Stimulated activated CD8-positive, alpha-beta memory T cell treated with anti-CD3 and anti-CD28 coated beads, Interleukin-2, amount 100 ng/mL, for 48 hours (primary cell): ENCODE measurements around the gene KANSL3.

Source experiments
- DNase-seq, 2 donors: peaks; one replicate each; pipeline ENCODE4 v3.0.0-alpha.2; 2020; ENCODE audit warnings: low read depth in 2 of 2

The KANSL3 gene

GRCh38 chr2:96608469-96609455 lies 29.4 kb downstream of the KANSL3 start:
- DNase-seq: no peak

- DNase-seq: no peak
These were observed 34.0 kb downstream of the KANSL3 start for GRCh38 chr2:96604104-96604503.

DNA sequence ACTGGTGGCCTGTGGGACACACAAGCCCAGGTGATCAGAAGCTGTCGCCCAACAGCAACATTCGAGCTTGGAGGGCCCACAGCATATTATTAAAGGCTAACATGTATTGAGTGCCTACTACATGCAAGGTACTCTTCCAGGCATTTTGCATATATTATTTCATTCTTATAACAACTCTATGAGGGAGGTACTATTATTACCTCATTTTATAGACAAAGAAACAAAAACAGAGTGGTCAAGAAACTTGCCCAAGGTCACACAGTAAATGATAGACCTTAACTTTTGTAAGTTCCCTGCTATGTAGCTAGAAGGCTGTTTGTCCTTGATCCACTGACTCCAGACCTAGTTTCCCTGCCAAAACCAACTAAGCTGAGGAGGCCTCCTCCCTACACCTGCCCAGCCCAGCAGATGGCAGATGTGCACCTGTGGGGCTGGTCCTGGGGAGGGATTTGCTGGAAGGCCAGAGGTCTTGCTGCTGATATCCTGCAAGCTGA lies 35.7 kb downstream of the KANSL3 start:
- no peak for DNase-seq

DNA sequence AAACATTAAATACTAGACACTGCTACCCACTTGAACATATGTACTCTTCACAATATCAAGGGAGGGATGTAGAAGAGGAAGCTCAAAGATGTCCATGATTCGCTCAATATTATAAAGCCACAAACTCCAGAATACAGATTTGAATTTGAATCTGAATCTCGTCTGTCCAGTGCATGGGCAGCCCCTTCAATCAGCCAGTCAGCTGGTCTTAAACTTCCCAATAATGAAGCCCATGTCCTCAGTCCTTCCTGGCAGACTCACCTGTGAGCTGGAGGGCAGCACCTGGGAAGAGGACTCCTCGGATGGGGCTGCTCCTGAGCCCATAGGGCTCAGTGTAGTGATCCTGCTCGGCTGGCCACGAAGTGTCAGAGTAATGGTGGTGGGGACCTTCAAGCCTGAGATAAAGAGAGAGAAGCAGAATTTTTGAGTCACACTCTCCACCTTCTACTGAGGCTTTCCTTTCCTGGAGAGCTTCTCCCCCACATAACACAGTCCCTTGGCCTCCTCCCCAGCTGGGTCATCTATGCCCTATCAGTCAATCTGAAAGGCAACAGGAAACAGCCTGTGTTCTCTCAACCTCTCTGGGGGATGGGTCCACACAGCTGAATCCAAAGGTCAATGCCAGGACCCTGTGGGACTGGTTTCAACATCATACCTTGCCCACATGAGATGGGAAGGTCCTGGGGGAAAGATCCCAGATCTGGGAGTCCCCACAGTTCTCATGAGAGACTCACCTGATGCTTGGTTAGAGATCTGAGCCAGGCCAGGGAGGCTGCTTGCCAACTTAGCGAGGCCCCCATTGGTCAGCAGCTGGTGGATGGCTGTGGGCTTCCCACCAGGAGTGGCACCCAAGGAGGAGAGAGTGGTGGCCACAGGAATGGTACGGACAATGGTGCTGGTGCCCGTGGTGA lies 36.5 kb downstream of the KANSL3 start:
- no peak for DNase-seq

- DNase-seq: no peak
These were observed 38.2 kb downstream of the KANSL3 start for GRCh38 chr2:96599941-96600340.

- no peak for DNase-seq
These were observed 41.5 kb downstream of the KANSL3 start for GRCh38 chr2:96596596-96596995.

GRCh38 chr2:96594691-96595152 lies 43.4 kb downstream of the KANSL3 start:
- no peak for DNase-seq

- no peak for DNase-seq
These were observed 43.8 kb downstream of the KANSL3 start for GRCh38 chr2:96594282-96594681.

DNA sequence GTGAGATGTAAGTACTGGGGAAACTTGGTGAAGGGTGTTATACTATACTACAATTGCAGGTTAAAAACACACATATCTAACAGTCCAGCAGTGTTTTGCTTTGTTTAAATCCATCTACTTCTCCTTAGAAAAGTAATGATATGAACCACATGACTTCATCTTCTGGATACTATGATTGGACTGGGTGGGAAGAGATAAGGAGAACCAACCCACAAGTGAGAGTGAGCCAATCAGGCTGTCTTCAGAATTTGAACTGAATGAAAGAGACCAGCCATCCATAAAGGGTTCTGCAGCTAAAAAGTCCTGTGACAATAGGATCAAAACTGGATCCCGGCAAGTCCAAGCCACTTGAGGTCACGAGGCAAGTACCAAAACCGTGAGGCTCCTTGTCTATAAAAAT lies 46.6 kb downstream of the KANSL3 start:
- no peak for DNase-seq

DNA sequence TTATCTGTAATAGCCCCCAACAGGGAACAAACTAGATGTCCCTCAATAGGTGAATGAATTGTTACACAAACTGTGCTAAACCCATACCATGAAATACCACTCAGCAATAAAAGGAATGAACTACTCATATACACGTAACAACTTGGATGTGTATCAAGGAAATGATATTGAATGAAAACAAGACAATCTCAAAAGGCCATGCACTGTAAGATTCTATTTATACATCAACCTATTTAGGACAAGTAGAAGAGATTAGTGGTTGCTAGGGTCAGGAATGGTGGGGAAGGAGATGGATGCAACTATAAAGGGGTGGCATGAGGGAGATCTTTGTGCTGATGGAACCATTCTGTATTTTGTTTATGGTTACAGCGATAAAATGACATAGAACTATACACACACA lies 47.1 kb downstream of the KANSL3 start:
- DNase-seq: no peak

DNA sequence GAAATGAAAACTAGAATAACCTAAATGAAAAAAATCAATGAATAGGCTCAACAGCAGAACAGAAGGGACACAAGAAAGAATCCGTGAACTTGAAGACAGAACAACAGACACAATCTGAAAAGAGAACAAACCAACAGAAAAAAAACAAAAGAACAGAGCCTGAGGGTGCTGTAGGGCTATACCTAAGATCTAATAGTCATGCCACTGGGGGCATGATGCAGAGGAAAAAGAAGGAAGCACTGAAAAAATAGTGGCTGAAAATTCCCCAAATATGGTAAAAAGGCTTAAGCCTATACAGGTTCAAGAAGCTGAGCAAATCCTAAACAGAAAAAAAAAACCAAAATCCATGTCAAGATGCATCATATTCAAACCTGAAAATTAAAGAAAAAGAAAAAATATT lies 50.3 kb downstream of the KANSL3 start:
- DNase-seq: no peak

GRCh38 chr2:96584017-96584416 lies 54.1 kb downstream of the KANSL3 start:
- DNase-seq: no peak

DNA sequence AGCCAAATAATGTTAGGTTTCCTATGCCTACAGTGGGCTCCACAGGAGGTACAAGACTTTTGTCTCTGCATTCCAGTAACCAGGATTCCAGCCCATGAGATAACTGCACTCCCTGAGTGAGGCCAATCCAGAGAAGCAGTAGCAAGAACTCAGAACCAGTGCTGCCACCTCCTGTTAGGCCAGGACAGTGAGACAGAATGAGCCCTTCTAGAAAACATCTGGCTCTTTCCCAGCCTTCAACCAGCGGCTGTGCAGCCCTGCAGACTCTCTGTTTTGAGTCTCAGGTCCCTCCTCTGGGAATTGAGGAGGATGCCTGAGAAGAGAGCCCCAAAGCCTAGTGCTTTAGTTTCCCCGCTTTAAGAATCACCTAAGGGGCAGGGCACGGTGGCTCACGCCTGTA lies 57.3 kb downstream of the KANSL3 start:
- no peak for DNase-seq

GRCh38 chr2:96579422-96579821 lies 58.7 kb downstream of the KANSL3 start:
- DNase-seq: no peak

- DNase-seq: no peak
These were observed 59.4 kb downstream of the KANSL3 start for GRCh38 chr2:96578731-96579130.

DNA sequence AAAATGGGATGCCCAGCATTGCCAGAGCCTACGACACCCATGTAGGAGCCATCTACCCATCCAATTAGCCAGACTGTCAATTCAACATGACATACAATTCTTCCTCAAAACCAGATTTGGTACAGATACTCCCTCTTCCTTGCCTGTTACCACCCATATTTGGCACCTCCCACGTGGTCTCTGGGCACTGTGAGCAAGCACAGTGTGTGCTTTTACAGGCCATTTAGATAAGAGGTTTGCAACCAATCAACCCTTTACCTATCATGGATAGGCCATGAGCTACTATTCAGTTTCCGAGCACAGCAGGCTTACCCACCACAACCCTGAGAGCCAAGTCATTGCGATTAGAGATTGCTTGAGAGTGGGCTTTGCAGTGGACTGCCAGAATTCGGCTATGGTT lies 60.6 kb downstream of the KANSL3 start:
- DNase-seq: no peak

- no peak for DNase-seq
These were observed 62.2 kb downstream of the KANSL3 start for GRCh38 chr2:96575785-96576456.

- no peak for DNase-seq
These were observed 63.7 kb downstream of the KANSL3 start for GRCh38 chr2:96574364-96574763.

- DNase-seq: no peak
These were observed 70.0 kb downstream of the KANSL3 start for GRCh38 chr2:96568094-96568493.

DNA sequence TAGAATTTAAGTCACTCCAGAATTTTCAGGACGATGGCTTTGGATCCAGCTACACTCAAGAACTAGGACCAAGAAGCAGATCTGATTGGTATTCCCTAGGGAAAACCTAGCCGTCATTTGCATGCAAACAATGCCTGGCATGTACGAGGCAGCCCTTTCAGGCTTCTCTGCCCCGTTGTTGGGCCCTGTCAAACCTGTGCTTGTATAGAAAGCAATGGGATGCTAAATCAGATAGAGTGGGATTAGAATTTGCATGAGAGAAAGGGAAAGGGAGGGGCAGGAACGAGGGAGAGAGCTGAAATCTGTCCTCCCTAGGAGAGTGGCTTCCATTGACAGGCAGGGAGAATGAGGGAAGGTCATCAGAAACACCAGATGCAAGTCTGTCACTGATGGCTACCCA lies 73.0 kb downstream of the KANSL3 start:
- DNase-seq: no peak

GRCh38 chr2:96564563-96564962 lies 73.5 kb downstream of the KANSL3 start:
- no peak for DNase-seq

DNA sequence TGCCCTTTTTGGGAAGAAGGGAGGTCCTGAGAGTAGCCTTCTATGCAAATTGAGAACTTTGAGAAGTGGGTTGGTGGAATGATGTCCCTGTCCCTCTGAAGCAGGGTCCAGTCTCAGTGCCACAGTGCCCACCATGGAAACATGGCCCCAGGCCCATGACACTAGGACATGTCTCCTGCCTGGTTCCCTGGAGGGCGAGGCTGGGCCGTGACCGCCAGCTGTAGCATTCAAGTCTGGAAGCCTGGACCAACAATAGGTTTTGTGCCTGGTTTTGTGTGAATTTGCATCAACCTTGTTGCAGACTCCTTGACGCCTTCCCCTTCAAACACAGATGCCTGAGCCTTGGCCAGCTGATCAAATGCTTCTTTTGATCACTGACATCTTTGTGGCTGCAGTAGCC lies 74.1 kb downstream of the KANSL3 start:
- DNase-seq: no peak
